Measurements from ENCODE around the gene XPO6. TPM values are rescaled to one million over a fixed set of nuclear protein-coding genes. Genes with fewer than 3 reads are reported as not detected.

The XPO6 gene
- total RNA-seq, 4 donors from 2014 or later = 69.0 to 90.8 (median 76.0) TPM

GRCh38 chr16:28217326-28217725, 5.6 kb upstream of the XPO6 start:
- Histone ChIP-seq H3K9me3 (no peaks in the 10 kb centered on the region), H3K4me3 (no peak overlapping the region), H3K4me1 (peaks cover 3 to 5% (median 3%) of the 10 kb centered on the region in 3 donors), H3K27ac (no peak overlapping the region), H3K36me3 (no peaks in the 10 kb centered on the region), H3K27me3 (no peaks in the 10 kb centered on the region)
- no peak for DNase-seq
- intact Hi-C loops (cut with DNase I) = no loop called here
- 90 to 95% methylated on average over 4 of the region's 4 CpGs for WGBS, 2 donors
- no peak for TF ChIP-seq POLR2A (IDR thresholded peaks at IDR 0.05)
- TF ChIP-seq CTCF (IDR thresholded peaks at IDR 0.05) = no peak

GRCh38 chr16:28213396-28213795, 1.6 kb upstream of the XPO6 start:
- Histone ChIP-seq H3K36me3 (peaks cover 0 to 11% (median 0%) of the 10 kb centered on the region in 3 donors), H3K4me3 (no peak overlapping the region), H3K27ac (no peak overlapping the region), H3K4me1 (peaks cover 4 to 38% (median 19%) of the 10 kb centered on the region in 3 donors), H3K9me3 (no peaks in the 10 kb centered on the region), H3K27me3 (no peaks in the 10 kb centered on the region)
- no peak for DNase-seq
- intact Hi-C loops (cut with DNase I) = no loop called here
- no peak for TF ChIP-seq CTCF (IDR thresholded peaks at IDR 0.05)
- 46 to 64% methylated on average over 3 of the region's 3 CpGs for WGBS, 2 donors

DNA sequence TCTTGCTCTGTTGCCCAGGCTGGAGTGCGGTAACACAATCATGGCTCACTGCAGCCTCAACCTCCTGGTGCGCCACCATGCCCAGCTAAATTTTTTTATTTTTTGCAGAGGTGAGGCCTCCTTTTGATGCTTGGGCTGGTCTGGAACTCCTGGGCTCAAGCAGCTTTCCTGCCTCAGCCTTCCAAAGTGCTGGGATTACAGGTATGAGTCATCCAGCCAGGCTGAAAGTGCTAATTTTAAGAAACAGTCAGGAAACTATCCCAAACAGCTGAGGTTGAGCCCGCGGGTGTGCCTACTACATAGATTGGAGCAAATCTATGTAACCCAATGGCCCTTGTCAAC, 738 bp upstream of the XPO6 start:
- intact Hi-C loops (cut with DNase I) = no loop called here
- TF ChIP-seq POLR2A (IDR thresholded peaks at IDR 0.05) (no peak), CTCF (IDR thresholded peaks at IDR 0.05) (no peak)
- Histone ChIP-seq H3K27ac (peak overlapping the region; percentile 90 to 94 (median 92)), H3K36me3 (peaks cover 0 to 20% (median 0%) of the 10 kb centered on the region in 3 donors), H3K9me3 (no peaks in the 10 kb centered on the region), H3K4me3 (peak overlapping the region; percentile 54 to 97 (median 84)), H3K27me3 (no peaks in the 10 kb centered on the region), H3K4me1 (peaks cover 4 to 47% (median 19%) of the 10 kb centered on the region in 3 donors)
- no peak for DNase-seq
- 71 to 83% methylated on average over 4 of the region's 4 CpGs for WGBS, 2 donors

DNA sequence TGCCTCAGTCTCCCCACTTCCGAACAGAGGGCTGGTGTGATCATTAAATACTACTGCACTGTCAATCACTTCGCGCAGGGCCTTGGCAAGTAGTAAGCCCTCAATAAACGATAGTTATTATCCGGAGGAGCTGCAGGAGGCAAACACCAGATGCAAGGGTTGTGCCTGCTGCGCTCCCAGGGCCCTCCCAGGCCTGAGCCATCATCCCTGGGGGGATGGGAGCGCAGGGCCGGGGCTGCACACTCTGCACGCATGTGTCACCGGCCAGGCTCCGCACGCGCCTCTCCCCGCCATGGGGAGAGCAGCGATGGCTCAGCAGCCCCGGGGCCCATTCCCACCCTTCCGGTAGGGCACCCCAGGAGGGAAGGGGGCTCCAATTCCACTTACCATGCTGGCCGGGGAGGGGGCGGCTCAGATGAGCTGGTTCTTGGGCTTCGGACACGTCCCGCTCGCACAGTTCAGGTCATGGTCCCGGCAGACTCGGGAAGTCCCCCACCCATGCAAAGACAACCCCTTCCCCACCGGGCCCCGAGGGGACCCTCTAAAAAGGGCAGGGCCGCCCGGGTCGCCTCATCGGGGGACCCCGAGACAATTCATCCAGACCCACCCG, 681 bp downstream of the XPO6 start:
- WGBS, 2 donors = 0 to 1% methylated on average over 4 to 15 of the region's 33 CpGs
- peak overlapping the region; percentile 54 to 97 (median 84) for H3K4me3 ChIP-seq
- H3K27me3 ChIP-seq = no peaks in the 10 kb centered on the region
- no peak for DNase-seq
- no peak for TF ChIP-seq CTCF (IDR thresholded peaks at IDR 0.05)
- TF ChIP-seq POLR2A (IDR thresholded peaks at IDR 0.05) = peak in 1 of 4 donors; percentile 13
- H3K36me3 ChIP-seq = peaks cover 0 to 34% (median 6%) of the 10 kb centered on the region in 3 donors
- intact Hi-C loops (cut with DNase I) = no loop called here
- H3K27ac ChIP-seq = peak overlapping the region; percentile 90 to 94 (median 92)
- peaks cover 4 to 47% (median 19%) of the 10 kb centered on the region in 3 donors for H3K4me1 ChIP-seq
- no peaks in the 10 kb centered on the region for H3K9me3 ChIP-seq

- peaks cover 0 to 42% (median 6%) of the 10 kb centered on the region in 3 donors for H3K36me3 ChIP-seq
- intact Hi-C loops (cut with DNase I) = no loop called here
- no peak for DNase-seq
- H3K27ac ChIP-seq = peak overlapping the region; percentile 90 to 94 (median 92)
- no peak for TF ChIP-seq POLR2A (IDR thresholded peaks at IDR 0.05)
- TF ChIP-seq CTCF (IDR thresholded peaks at IDR 0.05) = no peak
- no peaks in the 10 kb centered on the region for H3K27me3 ChIP-seq
- H3K9me3 ChIP-seq = no peaks in the 10 kb centered on the region
- H3K4me1 ChIP-seq = peaks cover 4 to 53% (median 19%) of the 10 kb centered on the region in 3 donors
- H3K4me3 ChIP-seq = peak overlapping the region; percentile 54 to 97 (median 84)
- WGBS, 2 donors = 43% methylated on average over 4 to 5 of the region's 5 CpGs
Observed at GRCh38 chr16:28210264-28210663, 1.5 kb downstream of the XPO6 start.
